Thoracic aorta (tissue), 2 donors: ENCODE data around the gene RNF144B. TPM values are rescaled to one million over a fixed set of nuclear protein-coding genes. Genes with fewer than 3 reads are reported as not detected.
"Not testable (repeated sequence)": the region's sequence is repeated elsewhere in the genome, so short reads cannot be mapped to it uniquely, and the experiment has no call there.

ENCODE experiments used
- ATAC-seq: fragments of 150-250 bp; one replicate; pipeline ENCODE4 v1.8.0; 2017; ENCODE audit warnings: low read depth; ENCODE audit not compliant: insufficient number of reproducible peaks, low FRiP score
- DNase-seq: peaks from one replicate; pipeline ENCODE4 v3.0.0-alpha.2; 2020; ENCODE audit warnings: low spot score
- H3K27ac ChIP-seq, 2 donors: fragments of 200-600 bp; sonication (generic); 1 replicate in 1 of 2; 2 replicates in 1 of 2; pipeline ENCODE4 v1.5.1; 2016; ENCODE audit warnings: mild to moderate bottlenecking in 2 of 2, moderate library complexity in 2 of 2
- H3K27me3 ChIP-seq: fragments of 200-600 bp; sonication (generic); replicated peaks from 2 replicates; pipeline ENCODE4 v1.6.0; 2016; ENCODE audit warnings: mild to moderate bottlenecking; ENCODE audit not compliant: insufficient read depth
- H3K36me3 ChIP-seq: fragments of 200-600 bp; sonication (generic); one replicate; pipeline ENCODE4 v1.5.1; 2016
- H3K4me1 ChIP-seq, 2 donors: fragments of 200-600 bp; sonication (generic); 1 replicate in 1 of 2; 2 replicates in 1 of 2; pipeline versions ENCODE4 v1.5.1 to v1.6.0; 2016; ENCODE audit warnings: low read depth in 2 of 2, mild to moderate bottlenecking in 1 of 2; ENCODE audit not compliant: control insufficient read depth in 1 of 2
- H3K4me3 ChIP-seq: fragments of 200-600 bp; sonication (generic); 2 replicates; pipeline ENCODE4 v1.5.1; 2016; ENCODE audit warnings: mild to moderate bottlenecking
- H3K9me3 ChIP-seq: fragments of 200-600 bp; sonication (generic); 2 replicates; pipeline ENCODE4 v1.5.1; 2016
- total RNA-seq, 2 donors: library from RNA; depleted of rRNA; stranded (reverse); fragments of >200 nt; gene quantifications; one replicate each; pipeline versions ENCODE4 v1.1.0 to v1.2.3, GENCODE V29; 2016
- TF ChIP-seq, protein P1 (sequence below): fragments of 200-600 bp; sonication (generic); IDR thresholded peaks from one replicate; pipeline ENCODE4 v1.5.1; 2019; ENCODE audit warnings: antibody characterized with exemption

Gene RNF144B
- total RNA-seq, 2 donors from 2014 or later, result 15.8 to 24.3 TPM

DNA sequence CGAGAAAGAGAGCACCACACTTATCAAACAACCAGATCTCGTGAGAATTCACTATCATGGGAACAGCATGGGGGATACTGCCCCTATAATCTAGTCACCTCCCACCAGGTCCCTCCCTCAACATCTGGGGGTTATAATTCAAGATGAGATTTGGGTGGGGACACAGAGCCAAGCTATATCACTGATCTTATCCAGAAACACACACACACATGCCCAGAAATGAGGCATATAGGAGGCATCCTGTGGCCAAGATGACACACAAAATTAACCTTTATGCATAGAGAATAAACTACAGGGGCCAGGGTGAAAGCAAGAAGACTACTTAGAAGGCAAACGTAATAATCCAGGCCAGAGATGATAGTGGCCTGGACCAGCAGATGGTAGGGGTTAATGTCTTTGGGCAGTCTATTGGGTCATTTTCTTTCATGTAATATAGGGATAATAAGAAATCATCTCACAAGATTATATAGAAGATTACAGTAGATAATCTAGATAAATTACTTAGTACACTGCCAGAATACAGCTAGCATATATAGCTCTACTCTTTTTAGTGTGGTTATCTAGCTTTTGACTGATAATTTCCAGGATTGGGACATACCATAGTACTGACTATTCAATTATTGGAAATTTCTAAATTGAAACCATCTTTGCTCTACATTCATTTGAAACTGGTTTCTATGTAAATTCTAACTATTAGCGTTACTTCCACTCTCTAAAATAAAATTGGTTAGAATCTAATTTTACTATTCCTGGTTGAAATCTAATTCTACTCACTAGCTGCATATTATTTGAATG lies 20.0 kb downstream of the RNF144B start:
- TF ChIP-seq, protein P1, sequence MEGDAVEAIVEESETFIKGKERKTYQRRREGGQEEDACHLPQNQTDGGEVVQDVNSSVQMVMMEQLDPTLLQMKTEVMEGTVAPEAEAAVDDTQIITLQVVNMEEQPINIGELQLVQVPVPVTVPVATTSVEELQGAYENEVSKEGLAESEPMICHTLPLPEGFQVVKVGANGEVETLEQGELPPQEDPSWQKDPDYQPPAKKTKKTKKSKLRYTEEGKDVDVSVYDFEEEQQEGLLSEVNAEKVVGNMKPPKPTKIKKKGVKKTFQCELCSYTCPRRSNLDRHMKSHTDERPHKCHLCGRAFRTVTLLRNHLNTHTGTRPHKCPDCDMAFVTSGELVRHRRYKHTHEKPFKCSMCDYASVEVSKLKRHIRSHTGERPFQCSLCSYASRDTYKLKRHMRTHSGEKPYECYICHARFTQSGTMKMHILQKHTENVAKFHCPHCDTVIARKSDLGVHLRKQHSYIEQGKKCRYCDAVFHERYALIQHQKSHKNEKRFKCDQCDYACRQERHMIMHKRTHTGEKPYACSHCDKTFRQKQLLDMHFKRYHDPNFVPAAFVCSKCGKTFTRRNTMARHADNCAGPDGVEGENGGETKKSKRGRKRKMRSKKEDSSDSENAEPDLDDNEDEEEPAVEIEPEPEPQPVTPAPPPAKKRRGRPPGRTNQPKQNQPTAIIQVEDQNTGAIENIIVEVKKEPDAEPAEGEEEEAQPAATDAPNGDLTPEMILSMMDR, result no peak
- no peaks in the 10 kb centered on the region for H3K27me3 ChIP-seq

DNA sequence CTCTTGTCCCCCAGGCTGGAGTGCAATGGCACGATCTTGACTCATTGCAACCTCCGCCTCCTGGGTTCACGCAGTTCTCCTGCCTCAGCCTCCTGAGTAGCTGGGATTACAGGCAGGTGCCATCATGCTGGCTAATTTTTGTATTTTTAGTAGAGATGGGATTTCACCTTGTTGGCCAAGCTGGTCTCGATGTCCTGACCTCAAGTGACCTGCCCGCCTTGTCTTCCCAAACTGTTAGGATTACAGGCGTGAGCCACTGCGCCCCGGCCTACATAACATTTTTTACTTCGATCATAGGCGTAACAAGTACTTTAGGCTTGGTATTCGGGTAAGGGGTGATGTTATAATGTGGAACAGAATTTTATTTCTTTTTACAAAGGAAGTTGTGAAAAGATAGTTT lies 22.5 kb downstream of the RNF144B start:
- H3K27ac ChIP-seq, DNase-seq, H3K27me3 ChIP-seq, H3K4me3 ChIP-seq, H3K4me1 ChIP-seq, H3K36me3 ChIP-seq, ATAC-seq, H3K9me3 ChIP-seq: not testable (repeated sequence)

More for the DNA sequence above, 20.0 kb downstream of the RNF144B start:
- Histone ChIP-seq H3K4me1 (peaks cover 6 to 9% of the 10 kb centered on the region in 2 donors), H3K27ac (no peak overlapping the region), H3K4me3 (no peak overlapping the region), H3K9me3 (no peaks in the 10 kb centered on the region), H3K36me3 (no peaks in the 10 kb centered on the region)
- DNase-seq (no peak), ATAC-seq (no peak)

DNA sequence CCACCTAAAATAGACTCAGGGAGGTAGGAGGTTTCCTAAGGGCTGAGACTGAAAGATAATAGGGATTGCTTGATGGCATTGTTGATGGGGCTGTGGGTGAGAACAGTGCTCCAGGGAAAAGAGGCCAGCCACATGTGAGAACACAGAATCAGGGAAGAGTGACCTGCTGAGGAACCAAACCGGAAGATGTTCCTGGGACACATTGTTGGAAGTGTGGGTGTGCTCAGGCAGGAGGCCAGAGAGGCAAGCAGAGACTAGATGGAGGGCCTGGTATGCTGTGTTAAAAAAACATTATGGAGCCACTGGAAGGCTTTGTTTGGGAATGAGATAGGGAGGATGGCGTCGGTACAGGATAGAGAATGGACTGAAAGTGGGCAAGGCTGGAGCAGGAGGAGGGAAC lies 23.3 kb downstream of the RNF144B start:
- no peaks in the 10 kb centered on the region for H3K36me3 ChIP-seq
- H3K4me1 ChIP-seq, result peaks cover 10 to 11% of the 10 kb centered on the region in 2 donors
- no peak overlapping the region for H3K4me3 ChIP-seq
- no peaks in the 10 kb centered on the region for H3K9me3 ChIP-seq
- TF ChIP-seq, protein P1, result no peak
- no peak overlapping the region for H3K27ac ChIP-seq
- DNase-seq (no peak), ATAC-seq (no peak)
- no peaks in the 10 kb centered on the region for H3K27me3 ChIP-seq

DNA sequence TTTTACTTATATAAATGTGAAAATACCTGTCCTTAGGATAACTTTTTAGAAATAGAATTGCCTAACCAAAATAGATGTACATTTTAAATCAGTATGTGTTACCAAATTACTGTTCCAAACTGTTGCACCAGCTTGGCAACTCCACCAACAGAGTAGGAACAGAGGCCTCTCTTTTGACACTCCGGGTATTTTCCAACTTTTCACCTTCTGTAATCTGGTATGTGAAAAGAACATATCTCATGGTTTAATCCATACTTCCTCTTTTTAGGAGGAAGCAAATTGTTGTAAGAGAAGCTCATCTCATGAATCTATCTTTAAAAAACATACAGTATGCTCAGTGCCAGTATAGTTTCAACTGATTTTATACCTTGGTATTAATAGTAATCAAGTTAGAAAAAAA lies 24.9 kb downstream of the RNF144B start:
- ATAC-seq, result no peak
- TF ChIP-seq, protein P1, result no peak
- Histone ChIP-seq H3K4me3 (no peak overlapping the region), H3K9me3 (no peaks in the 10 kb centered on the region), H3K4me1 (peaks cover 9 to 11% of the 10 kb centered on the region in 2 donors), H3K27me3 (no peaks in the 10 kb centered on the region), H3K36me3 (no peaks in the 10 kb centered on the region), H3K27ac (no peak overlapping the region)
- no peak for DNase-seq

DNA sequence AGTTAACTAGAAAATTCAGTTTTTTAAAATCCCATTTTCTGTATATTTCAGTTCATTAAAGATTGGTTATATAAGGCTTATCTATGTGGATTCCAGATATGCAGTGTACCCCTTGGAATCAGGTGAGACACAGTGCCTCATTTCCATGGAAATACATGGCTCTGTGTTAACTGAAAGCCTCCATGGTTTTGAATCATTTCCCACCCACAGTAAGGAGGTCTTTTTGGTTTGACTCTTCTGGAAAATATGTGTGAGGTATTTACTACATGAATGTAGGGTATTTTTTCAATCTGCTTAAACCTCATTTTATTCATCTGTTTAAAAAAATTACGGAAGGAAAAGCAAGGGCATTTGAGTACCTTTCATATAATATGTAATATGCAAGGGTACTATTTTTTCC lies 25.5 kb downstream of the RNF144B start:
- H3K27ac ChIP-seq, result no peak overlapping the region
- H3K27me3 ChIP-seq, result no peaks in the 10 kb centered on the region
- TF ChIP-seq, protein P1, result no peak
- ATAC-seq (no peak), DNase-seq (no peak)
- H3K36me3 ChIP-seq, result no peaks in the 10 kb centered on the region
- no peak overlapping the region for H3K4me3 ChIP-seq
- H3K9me3 ChIP-seq, result no peaks in the 10 kb centered on the region
- H3K4me1 ChIP-seq, result peaks cover 9 to 11% of the 10 kb centered on the region in 2 donors
